ENCODE data around the gene LRRC46. TPM values are rescaled to one million over a fixed set of nuclear protein-coding genes. Genes with fewer than 3 reads are reported as not detected.

The LRRC46 gene
- not detected in 2 replicates for total RNA-seq (2014; rRNA removed; shearing (Covaris generic))
- 0.82 and 0.95 TPM in 2 replicates for polyA plus RNA-seq (2016; fragmentation: Nextera tagmentation; extraction: Ambion mirVana)

- in situ Hi-C loops (cut with MboI): no loop called here
- peak; percentile 97 for DNase-seq
- no peaks in the 10 kb centered on the region for H3K9me2 ChIP-seq (ENCODE audit: insufficient read depth)
- peak within 1 kb of the TSS; percentile 81 for H3K9ac ChIP-seq
- H4K20me1 ChIP-seq (ENCODE audit: insufficient read depth): no peaks in the 10 kb centered on the region
- WGBS, 2 experiments (ENCODE audit: low coverage in 1 of 2, low lambda C conversion rate in 2 of 2, missing lambda C conversion rate in 2 of 2): 1% methylated on average over 32 to 42 of the region's 42 CpGs
- H2AFZ ChIP-seq: peak within 1 kb of the TSS; percentile 81
- peak within 1 kb of the TSS; percentile 63 for H3K27ac ChIP-seq
- peak within 1 kb of the TSS; percentile 75 for H3K4me2 ChIP-seq (ENCODE audit: unreplicated experiment)
- no peaks in the 10 kb centered on the region for H3K9me3 ChIP-seq (ENCODE audit: low read depth)
- no peak for TF ChIP-seq EZH2 (IDR thresholded peaks at IDR 0.05; ENCODE audit: insufficient read depth, poor library complexity, severe bottlenecking)
- TF ChIP-seq EZH2phosphoT487 (IDR thresholded peaks at IDR 0.05; ENCODE audit: insufficient read depth, low read depth): no peak
- H3K4me3 ChIP-seq: peak within 1 kb of the TSS; percentile 86
- H3K27me3 ChIP-seq (replicated peaks; ENCODE audit: insufficient read depth): no peaks in the 10 kb centered on the region
- H3F3A ChIP-seq (ENCODE audit: insufficient read depth): peaks cover 13% of the 10 kb centered on the region; the same call in 1 of the 2 replicates
- H3K4me1 ChIP-seq (ENCODE audit: insufficient read depth): peaks cover 9% of the 10 kb centered on the region; the same call in 1 of the 2 replicates
- H3K36me3 ChIP-seq (ENCODE audit: low read depth): peaks cover 1% of the 10 kb centered on the region; the same call in 1 of the 2 replicates
- peaks cover 27% of the 10 kb centered on the region for H3K79me2 ChIP-seq (ENCODE audit: insufficient read depth)
Observed at GRCh38 chr17:47831003-47831933, at the start of gene LRRC46, which contains the start of gene MRPL10. TSS of gene LRRC46 (plus strand) at chr17:47831670. CDS start at chr17:47831990, 320 bp downstream. TSS of gene MRPL10 (minus strand) at chr17:47831541. CDS start at chr17:47831511, 30 bp downstream.

GRCh38 chr17:47785538-47786123 is 45.8 kb upstream of the LRRC46 start:
- H3K4me1 ChIP-seq (ENCODE audit: insufficient read depth): no peaks in the 10 kb centered on the region
- H2AFZ ChIP-seq: no peak overlapping the region
- in situ Hi-C loops (cut with MboI): no loop called here
- no peaks in the 10 kb centered on the region for H3K9me3 ChIP-seq (ENCODE audit: low read depth)
- no peak overlapping the region for H3K4me2 ChIP-seq (ENCODE audit: unreplicated experiment)
- no peaks in the 10 kb centered on the region for H3F3A ChIP-seq (ENCODE audit: insufficient read depth)
- no peaks in the 10 kb centered on the region for H3K9me2 ChIP-seq (ENCODE audit: insufficient read depth)
- H4K20me1 ChIP-seq (ENCODE audit: insufficient read depth): no peaks in the 10 kb centered on the region
- no peak overlapping the region for H3K27ac ChIP-seq
- H3K79me2 ChIP-seq (ENCODE audit: insufficient read depth): no peaks in the 10 kb centered on the region
- H3K27me3 ChIP-seq (replicated peaks; ENCODE audit: insufficient read depth): peaks cover 44% of the 10 kb centered on the region
- H3K9ac ChIP-seq: no peak overlapping the region
- no peak for TF ChIP-seq EZH2 (IDR thresholded peaks at IDR 0.05; ENCODE audit: insufficient read depth, poor library complexity, severe bottlenecking)
- no peak for TF ChIP-seq EZH2phosphoT487 (IDR thresholded peaks at IDR 0.05; ENCODE audit: insufficient read depth, low read depth)
- no peaks in the 10 kb centered on the region for H3K36me3 ChIP-seq (ENCODE audit: low read depth)
- WGBS, 2 experiments (ENCODE audit: low coverage in 1 of 2, low lambda C conversion rate in 2 of 2, missing lambda C conversion rate in 2 of 2): 28 to 29% methylated on average over 5 of the region's 5 CpGs
- no peak overlapping the region for H3K4me3 ChIP-seq
- peak; percentile 38 for DNase-seq

- H3K36me3 ChIP-seq (ENCODE audit: low read depth): no peaks in the 10 kb centered on the region
- H3K79me2 ChIP-seq (ENCODE audit: insufficient read depth): no peaks in the 10 kb centered on the region
- H3K9ac ChIP-seq: no peak overlapping the region
- no peaks in the 10 kb centered on the region for H4K20me1 ChIP-seq (ENCODE audit: insufficient read depth)
- peak; percentile 78 for DNase-seq
- peak overlapping the region; percentile 58; the same call in 1 of the 2 replicates for H2AFZ ChIP-seq
- no peak overlapping the region for H3K27ac ChIP-seq
- no peaks in the 10 kb centered on the region for H3F3A ChIP-seq (ENCODE audit: insufficient read depth)
- peak overlapping the region; percentile 55 for H3K4me3 ChIP-seq
- peak overlapping the region; percentile 50 for H3K4me2 ChIP-seq (ENCODE audit: unreplicated experiment)
- no peaks in the 10 kb centered on the region for H3K9me3 ChIP-seq (ENCODE audit: low read depth)
- H3K4me1 ChIP-seq (ENCODE audit: insufficient read depth): no peaks in the 10 kb centered on the region
- TF ChIP-seq EZH2 (IDR thresholded peaks at IDR 0.05; ENCODE audit: insufficient read depth, poor library complexity, severe bottlenecking) (no peak), EZH2phosphoT487 (IDR thresholded peaks at IDR 0.05; ENCODE audit: insufficient read depth, low read depth) (no peak; the same call in 1 of the 2 replicates)
- in situ Hi-C loops (cut with MboI): no loop called here
- no peaks in the 10 kb centered on the region for H3K9me2 ChIP-seq (ENCODE audit: insufficient read depth)
- WGBS, 2 experiments (ENCODE audit: low coverage in 1 of 2, low lambda C conversion rate in 2 of 2, missing lambda C conversion rate in 2 of 2): 3% methylated on average over 56 to 59 of the region's 70 CpGs
- peaks cover 66% of the 10 kb centered on the region for H3K27me3 ChIP-seq (replicated peaks; ENCODE audit: insufficient read depth)
Observed at GRCh38 chr17:47789611-47790561, 41.6 kb upstream of the LRRC46 start.
